ENCODE results near the gene GNAZ.

- TF ChIP-seq CTCF (IDR thresholded peaks at IDR 0.05) (no peak), POLR2A (IDR thresholded peaks at IDR 0.05) (no peak)
Observed at GRCh38 chr22:23101524-23101923, 31.2 kb downstream of the GNAZ start.

All from thyroid gland (tissue), 4 donors.